SK-N-MC (cell line): Measurements from ENCODE around the gene E2F2.
A peak's percentile ranks its signal among the peaks of the same experiment; 100 is the strongest.

ENCODE experiments used
- DNase-seq: peaks from one replicate; pipeline ENCODE4 v3.0.0-alpha.2; 2011; ENCODE audit warnings: low read depth, low spot score
- H3K27ac ChIP-seq: fragments of 200-600 bp; sonication (generic); 2 replicates; pipeline ENCODE4 v1.5.1; 2016; ENCODE audit warnings: mixed run types
- H3K36me3 ChIP-seq: fragments of 200-600 bp; sonication (generic); 2 replicates; pipeline ENCODE4 v1.6.1; 2017; ENCODE audit warnings: antibody characterized with exemption, low read length, mixed read lengths; ENCODE audit not compliant: insufficient read depth
- H3K4me3 ChIP-seq: fragments of 200-600 bp; sonication (generic); 2 replicates; pipeline ENCODE4 v1.5.1; 2016
- H3K9ac ChIP-seq: fragments of 200-600 bp; sonication (generic); 2 replicates; pipeline ENCODE4 v1.8.0; 2017; ENCODE audit warnings: mixed run types, mixed read lengths; ENCODE audit not compliant: insufficient read length
- H3K9me3 ChIP-seq: fragments of 200-600 bp; sonication (generic); 2 replicates; pipeline ENCODE4 v1.6.1; 2017; ENCODE audit warnings: low read depth, mild to moderate bottlenecking, antibody characterized with exemption, low read length, moderate library complexity, mixed read lengths
- EZH2 ChIP-seq: fragments of 200-600 bp; sonication (generic); IDR thresholded peaks from one replicate; pipeline ENCODE4 v1.6.1; 2017; ENCODE audit warnings: antibody characterized with exemption
- FOXP2 ChIP-seq: optimal IDR thresholded peaks from 2 replicates; pipeline ENCODE3; 2011; ENCODE audit warnings: mild to moderate bottlenecking, moderate library complexity; ENCODE audit not compliant: insufficient read depth; ENCODE audit errors: extremely low read length, control extremely low read depth
- POLR2AphosphoS5 ChIP-seq: IDR thresholded peaks from 2 replicates; pipeline ENCODE4 v1.6.1; 2012; ENCODE audit warnings: mild to moderate bottlenecking, low read depth, low read length, borderline replicate concordance

The E2F2 gene

GRCh38 chr1:23492132-23492720, 38.8 kb downstream of the E2F2 start:
- H3K36me3 ChIP-seq: no peaks in the 10 kb centered on the region
- TF ChIP-seq FOXP2 (no peak), POLR2AphosphoS5 (no peak)
- H3K9me3 ChIP-seq: no peaks in the 10 kb centered on the region
- no peak overlapping the region for H3K27ac ChIP-seq
- no peak overlapping the region for H3K4me3 ChIP-seq
- H3K9ac ChIP-seq: no peak overlapping the region
- no peak for DNase-seq

- Histone ChIP-seq H3K36me3 (no peaks in the 10 kb centered on the region), H3K9ac (no peak overlapping the region), H3K9me3 (no peaks in the 10 kb centered on the region), H3K27ac (no peak overlapping the region), H3K4me3 (peak overlapping the region; percentile 28)
- no peak for DNase-seq
- TF ChIP-seq POLR2AphosphoS5: no peak
- TF ChIP-seq FOXP2: no peak
- no peak for TF ChIP-seq EZH2
These were observed 41.2 kb downstream of the E2F2 start for GRCh38 chr1:23489842-23490241.

GRCh38 chr1:23485002-23485332, 46.1 kb downstream of the E2F2 start:
- DNase-seq: no peak
- Histone ChIP-seq H3K36me3 (no peaks in the 10 kb centered on the region), H3K4me3 (peak overlapping the region; percentile 84), H3K9ac (no peak overlapping the region), H3K27ac (no peak overlapping the region), H3K9me3 (no peaks in the 10 kb centered on the region)
- TF ChIP-seq FOXP2 (no peak), EZH2 (no peak), POLR2AphosphoS5 (no peak)

- no peak overlapping the region for H3K27ac ChIP-seq
- DNase-seq: peak; percentile 79
- no peak overlapping the region for H3K9ac ChIP-seq
These were observed 46.6 kb downstream of the E2F2 start for GRCh38 chr1:23484253-23485001.

GRCh38 chr1:23483321-23484252, 47.4 kb downstream of the E2F2 start, which contains the start of gene ASAP3:
ASAP3 (minus strand) TSS chr1:23484179; CDS start chr1:23484133, 46 bp downstream.
- Histone ChIP-seq H3K9ac (peak within 1 kb of the TSS; percentile 67), H3K4me3 (peak within 1 kb of the TSS; percentile 84), H3K9me3 (no peaks in the 10 kb centered on the region), H3K36me3 (no peaks in the 10 kb centered on the region), H3K27ac (no peak within 1 kb of the TSS)
- DNase-seq: no peak
- no peak for TF ChIP-seq EZH2
- TF ChIP-seq FOXP2: no peak
- TF ChIP-seq POLR2AphosphoS5: peak; percentile 42; the same call in 1 of the 2 replicates

More at GRCh38 chr1:23484253-23485001, 46.6 kb downstream of the E2F2 start:
- Histone ChIP-seq H3K4me3 (peak overlapping the region; percentile 84), H3K9me3 (no peaks in the 10 kb centered on the region), H3K36me3 (no peaks in the 10 kb centered on the region)
- TF ChIP-seq POLR2AphosphoS5: peak; percentile 3; the same call in 1 of the 2 replicates
- no peak for TF ChIP-seq FOXP2
- TF ChIP-seq EZH2: no peak

- no peak overlapping the region for H3K9ac ChIP-seq
- no peak for TF ChIP-seq FOXP2
- TF ChIP-seq EZH2: no peak
- no peak for TF ChIP-seq POLR2AphosphoS5
These were observed 49.1 kb downstream of the E2F2 start for GRCh38 chr1:23481904-23482303.

GRCh38 chr1:23481026-23481597, 49.9 kb downstream of the E2F2 start:
- no peak for TF ChIP-seq POLR2AphosphoS5
- no peak for TF ChIP-seq EZH2
- TF ChIP-seq FOXP2: peak; percentile 75
- Histone ChIP-seq H3K9ac (no peak overlapping the region), H3K9me3 (no peaks in the 10 kb centered on the region), H3K27ac (no peak overlapping the region), H3K36me3 (no peaks in the 10 kb centered on the region), H3K4me3 (no peak overlapping the region)
- DNase-seq: peak; percentile 58

More at GRCh38 chr1:23481904-23482303, 49.1 kb downstream of the E2F2 start:
- H3K9me3 ChIP-seq: no peaks in the 10 kb centered on the region
- H3K27ac ChIP-seq: no peak overlapping the region
- no peak overlapping the region for H3K4me3 ChIP-seq
- no peak for DNase-seq
- no peaks in the 10 kb centered on the region for H3K36me3 ChIP-seq
